ENCODE results near the gene RASSF7.

The RASSF7 gene

GRCh38 chr11:533586-534395 lies 27.0 kb upstream of the RASSF7 start:
- no peak for DNase-seq

GRCh38 chr11:534396-535209 lies 26.2 kb upstream of the RASSF7 start:
- DNase-seq: peak; percentile 58

GRCh38 chr11:535210-535518 lies 25.6 kb upstream of the RASSF7 start:
- no peak for DNase-seq

- DNase-seq: peak; percentile 96
These were observed 25.0 kb upstream of the RASSF7 start, which contains the start of gene HRAS for GRCh38 chr11:535519-536454. HRAS (minus strand) TSS chr11:535576.

GRCh38 chr11:536841-537621 lies 23.7 kb upstream of the RASSF7 start, which contains the start of gene LRRC56:
LRRC56 (plus strand) TSS chr11:537527; CDS start chr11:540685, 3,158 bp downstream.
- DNase-seq: peak; percentile 93

GRCh38 chr11:537622-538430 lies 22.9 kb upstream of the RASSF7 start:
- DNase-seq: no peak

- DNase-seq: no peak
These were observed 22.2 kb upstream of the RASSF7 start for GRCh38 chr11:538431-539051.

- no peak for DNase-seq
These were observed 20.7 kb upstream of the RASSF7 start for GRCh38 chr11:539971-540481.

GRCh38 chr11:540583-541432 lies 20.0 kb upstream of the RASSF7 start:
- no peak for DNase-seq

GRCh38 chr11:541433-541885 lies 19.3 kb upstream of the RASSF7 start:
- no peak for DNase-seq

- no peak for DNase-seq
These were observed 16.0 kb upstream of the RASSF7 start for GRCh38 chr11:544817-545166.

GRCh38 chr11:545171-545570 lies 15.6 kb upstream of the RASSF7 start:
- DNase-seq: no peak

GRCh38 chr11:548700-549603 lies 11.8 kb upstream of the RASSF7 start:
- DNase-seq: no peak

GRCh38 chr11:550021-550745 lies 10.6 kb upstream of the RASSF7 start:
- DNase-seq: no peak

- DNase-seq: no peak
These were observed 10.1 kb upstream of the RASSF7 start for GRCh38 chr11:550746-551085.

- no peak for DNase-seq
These were observed 9.6 kb upstream of the RASSF7 start for GRCh38 chr11:551131-551530.

GRCh38 chr11:551596-551995 lies 9.2 kb upstream of the RASSF7 start:
- no peak for DNase-seq

Data from activated CD4-positive, alpha-beta T cell treated with anti-CD3 and anti-CD28 coated beads, Interleukin-2, Interleukin-6, amounts not matched to agents 100 ng/mL and 50 ng/mL, durations not matched to agents 16 hours and 8 hours (primary cell).